NCI-H128 (cell line): ENCODE data around the gene MMAA.
"Not testable (repeated sequence)": the region's sequence is repeated elsewhere in the genome, so short reads cannot be mapped to it uniquely, and the experiment has no call there.

Experiments used
- DNase-seq: peaks from one replicate; lab custom pipeline; 2025; ENCODE audit not compliant: unreplicated experiment; lab: John Stamatoyannopoulos, UW

The MMAA gene

DNA sequence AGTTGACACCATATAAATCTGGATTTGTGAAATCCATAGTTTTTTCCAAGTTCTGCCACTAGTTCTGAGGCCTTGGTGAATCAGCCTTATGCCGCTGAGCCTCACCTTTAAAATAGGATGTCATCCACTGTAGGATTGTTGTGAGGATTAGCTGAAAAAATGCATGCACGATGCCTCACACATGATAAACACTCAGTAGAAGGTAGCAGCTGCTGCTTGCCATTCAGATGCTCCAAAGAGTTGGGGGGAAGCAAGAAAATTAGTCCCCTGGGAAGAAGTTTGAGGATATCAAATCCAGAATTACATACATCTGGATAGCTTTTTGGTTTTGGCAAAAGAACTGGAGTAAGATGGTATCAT, 7.4 kb downstream of the MMAA start:
- no peak for DNase-seq

DNA sequence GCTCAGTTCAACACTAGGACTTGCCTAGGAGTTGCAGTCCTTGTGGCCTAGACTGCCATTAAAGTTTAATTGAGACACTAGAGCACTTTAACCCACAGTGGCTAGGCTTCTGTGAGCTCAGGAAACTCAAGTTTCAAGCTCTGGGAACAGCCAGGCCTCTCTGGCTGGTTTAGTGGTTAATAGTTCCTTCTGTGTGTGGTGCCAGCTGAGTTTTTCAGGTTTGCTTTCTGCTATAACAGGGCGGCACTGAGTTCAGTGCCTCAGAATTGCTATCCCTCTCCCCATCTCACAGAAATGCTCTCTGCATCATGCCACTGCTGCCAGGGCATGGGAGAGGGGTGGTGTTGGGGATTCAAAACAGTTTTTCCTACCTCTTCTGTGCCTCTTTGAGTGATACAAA, 15.9 kb downstream of the MMAA start:
- no peak for DNase-seq

GRCh38 chr4:145635630-145636029, 16.4 kb downstream of the MMAA start:
- no peak for DNase-seq

DNA sequence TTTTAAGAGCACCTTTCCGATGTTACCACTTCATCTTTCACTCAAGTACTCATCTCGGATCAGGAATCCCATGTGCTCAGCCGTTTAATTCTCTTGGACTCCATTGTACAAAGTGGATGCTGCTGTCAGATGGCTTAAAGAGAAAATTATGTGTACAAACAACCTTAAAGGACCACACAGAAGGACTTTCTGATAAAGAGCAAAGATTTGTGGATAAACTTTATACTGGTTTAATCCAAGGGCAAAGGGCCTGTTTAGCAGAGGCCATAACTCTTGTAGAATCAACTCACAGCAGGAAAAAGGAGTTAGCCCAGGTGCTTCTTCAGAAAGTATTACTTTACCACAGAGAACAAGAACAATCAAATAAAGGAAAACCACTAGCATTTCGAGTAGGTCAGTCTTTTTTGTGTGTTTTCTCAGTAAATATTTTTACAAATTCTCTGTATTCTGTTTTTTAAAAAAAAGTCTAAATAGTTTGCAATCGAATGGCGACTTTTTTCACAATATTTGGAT, 20.1 kb downstream of the MMAA start:
- no peak for DNase-seq

GRCh38 chr4:145640236-145640635, 21.1 kb downstream of the MMAA start:
- not testable (repeated sequence) for DNase-seq

GRCh38 chr4:145643295-145643694, 24.1 kb downstream of the MMAA start:
- DNase-seq = no peak

GRCh38 chr4:145644699-145645098, 25.5 kb downstream of the MMAA start:
- DNase-seq = no peak

DNA sequence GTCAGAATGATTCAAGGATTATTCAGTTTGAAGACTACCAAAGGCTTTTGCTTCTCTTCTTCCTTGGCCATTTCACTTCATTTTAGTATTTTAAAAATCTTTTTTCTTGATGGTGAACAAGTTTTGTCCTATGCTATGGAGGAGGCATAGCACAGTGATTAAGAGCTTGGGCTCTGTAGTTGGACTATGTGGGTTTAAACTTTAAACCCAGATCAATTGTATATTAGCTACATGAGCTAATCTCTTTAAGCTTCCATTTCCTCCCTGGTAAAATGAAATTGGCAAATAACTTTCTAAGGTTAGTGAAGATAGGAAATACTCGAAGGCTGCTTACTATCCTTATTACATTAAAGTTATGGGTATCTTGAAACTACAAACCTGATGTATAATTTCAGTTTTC, 37.0 kb downstream of the MMAA start:
- no peak for DNase-seq

DNA sequence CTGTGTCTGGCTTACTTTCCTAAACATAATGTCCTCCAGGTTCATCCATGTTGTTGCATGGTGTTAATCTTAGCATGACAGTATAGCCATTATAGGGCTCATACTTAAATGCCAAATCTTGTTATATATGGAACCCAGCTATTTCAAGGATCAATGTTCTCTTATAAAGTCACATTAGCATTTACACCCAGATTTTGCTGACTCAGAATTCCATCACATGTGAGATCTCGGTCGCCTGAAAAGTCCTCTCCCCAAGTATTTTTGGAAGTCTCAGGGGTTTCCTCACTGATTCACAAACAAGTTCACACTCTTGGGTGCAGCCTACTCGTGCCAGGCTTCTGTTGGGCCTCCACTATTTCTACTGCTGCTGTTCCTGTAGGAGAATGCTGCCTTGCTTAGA, 40.9 kb downstream of the MMAA start:
- DNase-seq = no peak

DNA sequence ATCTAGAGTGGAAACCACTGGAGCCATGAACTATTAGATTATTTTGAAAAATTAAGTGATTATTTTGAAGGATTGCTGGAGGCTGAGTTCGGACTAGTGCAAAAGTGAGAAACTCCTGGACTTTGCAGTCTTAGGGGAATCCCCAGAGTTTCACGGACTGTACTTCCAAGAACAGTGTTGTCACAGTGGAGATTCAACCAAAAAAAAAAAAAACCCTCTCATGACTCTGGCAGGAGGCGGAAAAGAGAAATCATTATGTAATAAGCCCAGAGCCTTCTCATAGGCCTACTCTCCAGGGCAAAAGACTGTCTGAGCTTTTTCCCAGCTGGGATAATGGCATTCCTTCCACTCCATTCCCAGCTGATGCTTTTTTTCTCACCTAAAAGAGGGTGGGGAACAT, 44.0 kb downstream of the MMAA start:
- DNase-seq = no peak

- DNase-seq = no peak
Observed at GRCh38 chr4:145665773-145666172, 46.6 kb downstream of the MMAA start.

DNA sequence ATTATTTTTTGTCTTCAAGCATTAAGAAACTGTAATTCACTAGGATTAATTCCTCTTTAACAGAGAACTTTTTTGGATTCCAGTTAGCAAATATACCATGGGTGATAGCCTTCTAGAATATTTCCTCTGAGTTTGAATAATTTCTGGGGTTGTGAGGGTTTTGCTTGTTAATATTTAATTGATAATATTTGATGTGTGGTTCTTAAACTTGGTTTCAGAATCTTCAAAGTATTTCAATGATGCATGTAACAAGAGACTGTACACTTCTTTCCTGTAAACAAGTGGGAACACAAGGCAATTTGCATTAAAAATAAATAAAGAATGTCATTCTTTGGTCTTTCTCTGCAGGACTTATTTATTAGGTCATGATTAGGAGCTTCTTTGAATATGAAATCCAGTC, 51.2 kb downstream of the MMAA start:
- DNase-seq = no peak

- DNase-seq = peak; percentile 41
Observed at GRCh38 chr4:145679520-145679919, 60.3 kb downstream of the MMAA start.

DNA sequence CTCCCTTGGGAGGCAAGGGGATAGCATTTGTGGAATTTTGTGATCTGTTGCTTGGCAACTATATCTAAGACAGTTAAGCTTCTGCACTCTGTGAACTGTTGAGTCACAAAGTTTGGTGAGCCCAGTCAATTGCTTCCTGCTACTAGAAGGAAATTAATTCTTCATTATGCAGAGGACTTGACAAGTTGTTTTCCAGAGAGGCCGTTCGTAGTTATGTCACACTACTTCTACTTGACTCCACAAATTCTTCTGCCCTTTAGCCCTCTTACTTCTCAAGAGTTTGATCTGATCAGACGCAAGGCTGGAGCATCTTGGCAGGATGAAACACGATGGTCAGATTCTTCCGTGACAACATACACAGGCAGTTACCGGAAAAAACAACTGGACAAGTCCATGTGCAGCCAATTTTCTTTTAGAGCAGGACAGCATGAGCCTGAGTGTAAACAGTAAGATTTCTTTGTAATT, 60.8 kb downstream of the MMAA start, which contains the start of gene C4orf51:
TSS of gene C4orf51 (plus strand) at position 156 of the 465 bp plus-strand sequence. CDS start at position 214, 58 bp downstream.
- DNase-seq = no peak

GRCh38 chr4:145680902-145681301, 61.7 kb downstream of the MMAA start:
- no peak for DNase-seq

GRCh38 chr4:145681518-145681917, 62.3 kb downstream of the MMAA start:
- no peak for DNase-seq

DNA sequence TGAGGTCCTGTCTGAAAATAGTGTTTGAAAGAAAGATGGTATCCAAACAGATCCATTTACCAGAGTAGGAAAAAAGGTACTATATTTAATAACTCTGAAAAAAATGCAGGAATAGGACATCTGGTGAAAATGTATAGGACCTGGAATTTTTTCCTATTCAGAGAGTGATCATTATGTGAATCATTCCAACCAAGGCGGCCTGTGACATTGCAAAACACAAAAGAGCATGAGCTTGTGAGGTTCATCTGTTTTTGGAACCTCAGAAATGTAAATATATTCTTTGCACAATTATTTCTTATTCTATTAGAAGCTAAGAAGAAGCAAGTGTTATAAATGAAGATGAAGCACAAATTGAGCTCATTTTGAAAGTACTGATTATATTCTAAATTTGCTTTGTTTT, 62.8 kb downstream of the MMAA start:
- no peak for DNase-seq

DNA sequence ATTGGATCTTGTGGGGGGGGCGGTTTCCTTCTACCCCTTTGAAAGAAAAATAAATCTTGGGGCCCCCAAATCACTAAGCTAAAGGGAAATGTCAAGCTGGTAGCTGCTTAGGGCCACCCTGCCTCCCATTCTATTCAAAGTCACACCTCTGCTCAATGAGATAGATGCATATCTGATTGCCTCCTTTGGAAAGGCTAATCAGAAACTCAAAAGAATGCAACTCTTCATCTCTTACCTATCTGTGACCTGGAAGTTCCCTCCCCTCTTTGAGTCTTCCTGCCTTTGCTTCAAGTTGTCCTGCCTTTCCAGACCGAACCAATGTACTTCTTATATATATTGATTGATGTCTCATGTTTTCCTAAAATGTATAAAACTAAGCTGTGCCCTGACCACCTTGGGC, 67.8 kb downstream of the MMAA start:
- no peak for DNase-seq

- no peak for DNase-seq
Observed at GRCh38 chr4:145690610-145691009, 71.4 kb downstream of the MMAA start.

- DNase-seq = not testable (repeated sequence)
Observed at GRCh38 chr4:145691416-145691815, 72.2 kb downstream of the MMAA start.

DNA sequence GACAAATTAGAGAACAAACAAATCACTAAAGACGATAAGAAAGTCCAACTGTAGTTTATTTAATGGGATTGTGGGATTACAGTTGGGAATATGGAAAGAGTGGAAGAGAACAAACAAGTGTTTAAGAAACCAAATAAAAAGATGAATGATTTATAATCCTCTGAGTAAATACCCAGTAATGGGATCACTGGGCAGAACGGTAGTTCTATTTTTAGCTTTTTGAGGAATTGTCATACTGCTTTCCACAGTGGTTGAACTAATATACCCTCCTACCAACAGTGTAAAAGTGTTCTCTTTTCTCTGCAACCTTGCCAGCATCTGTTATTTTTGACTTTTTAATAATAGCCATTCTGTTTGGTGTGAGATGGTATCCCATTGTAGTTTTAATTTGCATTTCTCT, 75.7 kb downstream of the MMAA start:
- no peak for DNase-seq

DNA sequence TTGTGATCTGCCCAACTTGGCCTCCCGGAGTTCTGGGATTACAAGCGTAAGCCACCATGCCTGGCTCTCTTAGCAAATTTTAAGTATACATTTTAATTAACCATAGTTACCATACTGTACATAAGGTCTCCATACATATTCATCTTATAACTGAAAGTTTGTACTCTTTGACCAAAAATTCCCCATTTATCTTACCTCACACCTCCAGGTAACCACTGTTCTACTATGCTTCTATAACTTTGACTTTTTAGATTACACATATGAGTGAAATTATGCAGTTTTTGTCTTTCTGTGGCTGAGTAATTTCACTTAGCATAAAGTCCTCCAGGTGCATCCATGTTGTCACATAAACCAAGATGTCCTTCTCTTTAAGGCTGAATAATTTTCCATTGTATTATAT, 78.1 kb downstream of the MMAA start:
- DNase-seq = no peak

GRCh38 chr4:145698507-145698906, 79.3 kb downstream of the MMAA start:
- DNase-seq = no peak
